Measurements from ENCODE around the gene KLHL10. TPM values are rescaled to one million over a fixed set of nuclear protein-coding genes. Genes with fewer than 3 reads are reported as not detected.

KLHL10 gene
- total RNA-seq, 1 donor from 2014 or later, result under 0.01 TPM

- Histone ChIP-seq H3K4me3 (ENCODE audit: low read depth, low read length) (peak within 1 kb of the TSS; percentile 95), H3K36me3 (ENCODE audit: control insufficient read depth, insufficient read depth, low read length) (peaks cover 6% of the 10 kb centered on the region), H3K27me3 (ENCODE audit: control insufficient read depth, insufficient read depth, low read length) (no peaks in the 10 kb centered on the region)
- DNase-seq (ENCODE audit: low read depth) (peak; percentile 77), FAIRE-seq (no peak)
- no peak for TF ChIP-seq CTCF (IDR thresholded peaks at IDR 0.05; ENCODE audit: insufficient read depth, low read length, severe bottlenecking)
These were observed 27.4 kb downstream of the KLHL10 start, which contains the start of gene KLHL11 for GRCh38 chr17:41864836-41865595. TSS of gene KLHL11 (minus strand) at chr17:41865423. CDS start at chr17:41865370, 53 bp downstream.

GRCh38 chr17:41865596-41865893 lies 27.9 kb downstream of the KLHL10 start:
- H3K4me3 ChIP-seq (ENCODE audit: low read depth, low read length), result peak overlapping the region; percentile 21
- no peak for DNase-seq (ENCODE audit: low read depth)
- TF ChIP-seq CTCF (IDR thresholded peaks at IDR 0.05; ENCODE audit: insufficient read depth, low read length, severe bottlenecking), result no peak
- peaks cover 7% of the 10 kb centered on the region for H3K36me3 ChIP-seq (ENCODE audit: control insufficient read depth, insufficient read depth, low read length)
- FAIRE-seq, result no peak
- H3K27me3 ChIP-seq (ENCODE audit: control insufficient read depth, insufficient read depth, low read length), result no peaks in the 10 kb centered on the region

- no peak for TF ChIP-seq CTCF (IDR thresholded peaks at IDR 0.05; ENCODE audit: insufficient read depth, low read length, severe bottlenecking)
- DNase-seq (ENCODE audit: low read depth) (no peak), FAIRE-seq (no peak)
- no peaks in the 10 kb centered on the region for H3K27me3 ChIP-seq (ENCODE audit: control insufficient read depth, insufficient read depth, low read length)
- H3K4me3 ChIP-seq (ENCODE audit: low read depth, low read length), result no peak overlapping the region
- H3K36me3 ChIP-seq (ENCODE audit: control insufficient read depth, insufficient read depth, low read length), result peaks cover 18% of the 10 kb centered on the region
These were observed 30.9 kb downstream of the KLHL10 start for GRCh38 chr17:41868568-41868967.

GRCh38 chr17:41869426-41869825 lies 31.8 kb downstream of the KLHL10 start:
- peaks cover 24% of the 10 kb centered on the region for H3K36me3 ChIP-seq (ENCODE audit: control insufficient read depth, insufficient read depth, low read length)
- no peak for TF ChIP-seq CTCF (IDR thresholded peaks at IDR 0.05; ENCODE audit: insufficient read depth, low read length, severe bottlenecking)
- DNase-seq (ENCODE audit: low read depth) (peak; percentile 94), FAIRE-seq (no peak)
- H3K27me3 ChIP-seq (ENCODE audit: control insufficient read depth, insufficient read depth, low read length), result no peaks in the 10 kb centered on the region
- no peak overlapping the region for H3K4me3 ChIP-seq (ENCODE audit: low read depth, low read length)

GRCh38 chr17:41870097-41870496 lies 32.5 kb downstream of the KLHL10 start:
- no peak for TF ChIP-seq CTCF (IDR thresholded peaks at IDR 0.05; ENCODE audit: insufficient read depth, low read length, severe bottlenecking)
- H3K36me3 ChIP-seq (ENCODE audit: control insufficient read depth, insufficient read depth, low read length), result peaks cover 24% of the 10 kb centered on the region
- H3K4me3 ChIP-seq (ENCODE audit: low read depth, low read length), result no peak overlapping the region
- DNase-seq (ENCODE audit: low read depth) (peak; percentile 89), FAIRE-seq (no peak)
- no peaks in the 10 kb centered on the region for H3K27me3 ChIP-seq (ENCODE audit: control insufficient read depth, insufficient read depth, low read length)

- Histone ChIP-seq H3K27me3 (ENCODE audit: control insufficient read depth, insufficient read depth, low read length) (no peaks in the 10 kb centered on the region), H3K36me3 (ENCODE audit: control insufficient read depth, insufficient read depth, low read length) (peaks cover 24% of the 10 kb centered on the region), H3K4me3 (ENCODE audit: low read depth, low read length) (no peak overlapping the region)
- DNase-seq (ENCODE audit: low read depth) (peak; percentile 53), FAIRE-seq (no peak)
- TF ChIP-seq CTCF (IDR thresholded peaks at IDR 0.05; ENCODE audit: insufficient read depth, low read length, severe bottlenecking), result no peak
These were observed 33.0 kb downstream of the KLHL10 start for GRCh38 chr17:41870627-41871026.
